ENCODE measurements around the gene GTF3C1. TPM values are rescaled to one million over a fixed set of nuclear protein-coding genes. Genes with fewer than 3 reads are reported as not detected.
"Not testable (repeated sequence)": the region's sequence is repeated elsewhere in the genome, so short reads cannot be mapped to it uniquely, and the experiment has no call there.

The GTF3C1 gene
- total RNA-seq, 1 donor from 2014 or later: 60.1 TPM

DNA sequence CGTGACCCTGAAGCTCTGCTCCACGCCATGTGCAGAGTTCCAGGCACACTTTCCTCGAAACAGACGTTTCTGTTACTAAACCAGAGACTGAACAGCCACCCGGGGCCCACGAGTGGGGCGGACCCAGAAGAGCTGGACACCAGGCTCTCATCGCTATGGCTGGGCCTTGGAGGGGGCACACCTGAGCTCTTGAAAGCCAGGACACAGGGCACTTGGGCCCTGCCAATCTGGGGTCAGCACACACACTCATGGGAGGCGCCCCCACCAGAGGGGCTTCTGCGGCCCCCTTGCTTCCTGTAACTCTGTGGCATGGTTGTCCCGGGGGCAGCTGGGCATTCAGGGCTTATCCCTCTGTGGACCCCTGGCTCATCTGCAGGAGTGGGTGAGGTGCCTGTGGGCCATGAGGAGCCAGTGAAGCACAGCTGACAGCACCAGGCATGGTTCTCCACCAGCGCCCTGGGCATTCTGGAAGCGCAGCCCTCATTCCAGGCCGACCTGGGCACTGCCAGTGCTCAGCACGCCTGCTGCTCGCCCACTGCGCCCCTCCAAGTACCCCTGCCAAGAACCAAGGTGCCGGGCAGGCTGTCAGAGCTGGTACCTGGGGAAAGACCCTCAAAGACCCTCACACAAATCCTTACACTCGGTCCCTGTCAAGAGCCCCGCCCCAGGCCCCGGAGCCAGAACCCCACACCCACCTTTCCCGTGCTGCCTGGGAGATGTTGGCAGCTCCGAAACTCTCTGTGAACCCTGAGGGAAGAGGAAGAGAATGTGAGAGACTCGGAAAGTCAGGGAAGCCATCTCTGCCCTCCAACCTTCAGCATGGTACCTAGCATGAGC, 86.6 kb downstream of the GTF3C1 start:
- no peak for DNase-seq (ENCODE audit: low read depth in 2 of 2)

GRCh38 chr16:27462200-27462845, 87.4 kb downstream of the GTF3C1 start:
- no peak for DNase-seq (ENCODE audit: low read depth in 2 of 2)

GRCh38 chr16:27461483-27462171, 88.1 kb downstream of the GTF3C1 start:
- peak; percentile 63 to 83 for DNase-seq (ENCODE audit: low read depth in 2 of 2)

- peak in 1 of 2 donors; percentile 29 for DNase-seq (ENCODE audit: low read depth in 2 of 2)
These were observed 88.8 kb downstream of the GTF3C1 start for GRCh38 chr16:27460663-27461482.

GRCh38 chr16:27460213-27460612, 89.5 kb downstream of the GTF3C1 start:
- no peak for DNase-seq (ENCODE audit: low read depth in 2 of 2)

DNA sequence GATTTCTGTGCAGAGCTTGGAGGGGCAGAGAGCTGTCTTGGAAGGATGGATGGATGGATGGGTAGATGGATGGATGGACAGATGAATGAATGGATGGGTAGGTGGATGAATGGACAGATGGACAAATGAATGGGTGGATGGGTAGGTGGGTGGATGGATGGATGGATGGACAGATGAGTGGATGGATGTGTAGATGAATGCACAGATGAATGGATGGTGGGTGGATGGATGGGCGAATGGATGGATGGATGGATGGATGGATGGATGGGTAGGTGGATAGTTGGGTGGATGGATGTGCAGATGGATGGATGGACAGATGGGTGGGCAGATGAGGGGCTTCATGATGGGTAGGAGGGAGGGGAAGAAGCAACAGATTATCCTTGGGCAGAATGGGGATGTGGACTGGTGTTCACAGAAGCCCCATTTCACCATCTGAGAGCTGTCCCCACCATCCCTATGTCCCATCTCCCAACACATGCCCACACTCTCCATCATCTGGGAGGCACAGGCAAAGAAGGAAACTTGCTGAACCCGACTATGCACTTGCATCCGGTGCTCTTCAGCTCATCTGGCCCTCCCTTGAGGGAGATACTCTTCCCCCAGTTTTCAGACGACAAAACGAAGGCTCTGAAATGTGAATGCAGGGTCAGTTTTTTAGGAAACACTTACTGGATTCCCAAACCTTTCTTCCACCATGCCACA, 90.6 kb downstream of the GTF3C1 start:
- no peak for DNase-seq (ENCODE audit: low read depth in 2 of 2)

DNA sequence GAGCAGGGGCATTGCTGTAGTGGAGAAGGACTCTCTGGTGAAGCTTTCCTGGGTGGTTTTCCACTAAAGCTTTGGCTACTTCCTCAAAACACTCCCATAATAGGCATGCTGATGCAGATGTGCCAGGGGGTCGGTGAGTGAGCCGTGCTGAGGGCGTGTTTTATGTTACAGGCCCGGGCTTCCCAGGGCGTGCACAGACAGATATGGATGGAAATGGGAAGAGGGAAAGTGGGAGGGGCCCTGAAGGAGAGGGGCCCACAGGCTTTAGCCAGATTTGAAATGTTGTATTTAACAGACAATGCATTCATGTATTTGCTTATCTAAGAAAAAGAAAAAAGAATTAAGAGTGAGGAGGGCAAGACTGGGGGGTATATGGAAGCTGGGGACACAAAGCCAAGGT, 91.5 kb downstream of the GTF3C1 start:
- DNase-seq (ENCODE audit: low read depth in 2 of 2): no peak

DNA sequence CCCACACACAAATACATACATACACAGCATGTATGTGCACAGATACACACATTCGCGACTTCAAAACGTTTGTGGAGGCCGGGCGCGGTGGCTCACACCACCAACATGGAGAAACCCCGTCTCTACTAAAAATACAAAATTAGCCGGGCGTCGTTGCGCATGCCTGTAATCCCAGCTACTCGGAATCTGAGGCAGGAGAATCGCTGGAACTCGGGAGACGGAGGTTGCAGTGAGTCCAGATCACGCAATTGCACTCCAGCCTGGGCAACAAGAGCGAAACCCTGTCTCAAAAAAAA, 92.2 kb downstream of the GTF3C1 start:
- not testable (repeated sequence) for DNase-seq (ENCODE audit: low read depth in 2 of 2)

DNA sequence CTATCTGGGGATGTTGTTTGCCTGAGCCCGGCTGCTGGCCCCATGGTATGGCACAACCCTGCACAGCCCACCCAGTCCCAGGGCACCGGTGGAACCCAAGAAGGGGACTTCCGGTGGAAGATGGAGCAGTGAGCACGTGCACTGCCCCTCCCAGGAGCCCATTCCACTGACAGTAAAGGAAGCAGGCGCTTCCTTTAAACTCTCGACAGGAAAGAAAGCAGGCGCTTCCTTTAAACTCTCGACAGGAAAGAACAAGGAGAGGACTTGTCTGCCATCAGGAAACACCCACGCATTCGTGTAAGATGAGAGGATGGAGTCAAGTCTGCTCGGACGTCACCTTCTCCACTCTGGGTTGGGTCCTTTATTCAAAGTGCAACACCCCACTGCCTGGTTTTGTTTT, 94.0 kb downstream of the GTF3C1 start:
- peak; percentile 44 to 78 for DNase-seq (ENCODE audit: low read depth in 2 of 2)

GRCh38 chr16:27453494-27453825, 96.3 kb downstream of the GTF3C1 start:
- DNase-seq (ENCODE audit: low read depth in 2 of 2): no peak

- no peak for DNase-seq (ENCODE audit: low read depth in 2 of 2)
These were observed 96.9 kb downstream of the GTF3C1 start for GRCh38 chr16:27452569-27453493.

DNA sequence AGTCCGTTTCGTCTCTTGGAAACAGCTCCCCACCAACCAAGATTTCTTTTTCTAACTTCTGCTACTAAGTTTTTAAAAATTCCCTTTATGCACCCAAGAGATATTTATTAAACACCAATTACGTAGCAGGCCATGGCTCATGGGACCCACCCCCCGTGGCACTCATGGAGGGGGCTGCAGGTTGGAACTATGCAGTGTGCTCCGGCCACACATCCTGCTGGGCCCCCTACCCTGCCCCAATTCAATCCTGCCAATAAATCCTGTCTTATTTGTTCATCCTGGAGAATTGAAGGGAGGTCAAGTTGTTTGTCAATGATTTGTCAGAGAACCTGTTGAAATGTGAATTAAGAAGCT, 99.5 kb downstream of the GTF3C1 start:
- no peak for DNase-seq (ENCODE audit: low read depth in 2 of 2)

DNA sequence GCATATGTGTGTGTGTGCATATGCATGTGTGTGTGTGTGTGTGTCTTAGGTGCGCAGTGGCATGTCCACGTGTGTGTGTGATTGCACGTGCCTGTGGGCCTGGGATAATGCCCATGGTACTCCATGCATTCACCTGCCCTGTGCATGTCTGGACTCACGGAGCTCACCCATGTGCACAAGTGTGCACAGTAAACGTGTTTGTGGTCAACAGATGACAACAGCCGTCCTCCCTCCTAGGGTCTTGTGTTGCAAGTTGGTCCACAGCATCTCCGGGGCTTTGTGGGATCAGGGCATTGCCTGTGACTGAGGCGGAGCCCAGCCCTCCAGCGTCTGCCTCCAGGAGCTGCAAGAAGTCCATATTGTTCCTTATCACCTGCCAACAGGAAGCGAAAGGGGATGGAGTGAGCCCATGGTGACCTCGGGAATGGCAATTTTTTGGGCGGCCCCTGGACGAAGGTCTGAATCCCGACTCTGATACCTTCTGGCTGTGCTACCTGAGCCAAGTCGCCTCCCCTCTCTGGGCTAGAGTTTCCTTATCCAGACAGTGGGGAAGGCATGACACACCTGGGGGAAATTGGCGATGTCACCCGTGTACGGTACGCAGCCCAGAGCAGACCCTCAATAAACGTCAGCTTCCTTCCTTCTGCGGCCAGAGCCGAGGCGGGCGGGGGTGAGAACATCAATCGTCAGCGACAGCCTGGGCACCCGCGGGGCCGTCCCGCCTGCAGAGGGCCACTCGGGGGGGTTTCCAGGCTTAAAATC, 100.1 kb downstream of the GTF3C1 start:
- peak; percentile 31 to 56 for DNase-seq (ENCODE audit: low read depth in 2 of 2)

DNA sequence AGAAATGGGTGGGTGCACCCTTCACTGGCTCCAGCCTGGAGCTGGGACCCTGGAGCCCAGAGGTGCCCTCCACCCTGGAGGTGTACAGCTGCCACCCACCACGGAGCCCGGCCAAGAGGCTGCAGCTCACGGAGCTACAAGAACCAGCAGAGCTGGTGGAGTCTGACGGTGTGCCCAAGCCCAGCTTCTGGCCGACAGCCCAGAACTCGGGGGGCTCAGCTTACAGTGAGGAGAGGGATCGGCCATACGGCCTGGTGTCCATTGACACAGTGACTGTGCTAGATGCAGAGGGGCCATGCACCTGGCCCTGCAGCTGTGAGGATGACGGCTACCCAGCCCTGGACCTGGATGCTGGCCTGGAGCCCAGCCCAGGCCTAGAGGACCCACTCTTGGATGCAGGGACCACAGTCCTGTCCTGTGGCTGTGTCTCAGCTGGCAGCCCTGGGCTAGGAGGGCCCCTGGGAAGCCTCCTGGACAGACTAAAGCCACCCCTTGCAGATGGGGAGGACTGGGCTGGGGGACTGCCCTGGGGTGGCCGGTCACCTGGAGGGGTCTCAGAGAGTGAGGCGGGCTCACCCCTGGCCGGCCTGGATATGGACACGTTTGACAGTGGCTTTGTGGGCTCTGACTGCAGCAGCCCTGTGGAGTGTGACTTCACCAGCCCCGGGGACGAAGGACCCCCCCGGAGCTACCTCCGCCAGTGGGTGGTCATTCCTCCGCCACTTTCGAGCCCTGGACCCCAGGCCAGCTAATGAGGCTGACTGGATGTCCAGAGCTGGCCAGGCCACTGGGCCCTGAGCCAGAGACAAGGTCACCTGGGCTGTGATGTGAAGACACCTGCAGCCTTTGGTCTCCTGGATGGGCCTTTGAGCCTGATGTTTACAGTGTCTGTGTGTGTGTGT, 100.9 kb downstream of the GTF3C1 start:
- DNase-seq (ENCODE audit: low read depth in 2 of 2): no peak

- no peak for DNase-seq (ENCODE audit: low read depth in 2 of 2)
These were observed 102.4 kb downstream of the GTF3C1 start for GRCh38 chr16:27447301-27447700.

- DNase-seq (ENCODE audit: low read depth in 2 of 2): no peak
These were observed 103.0 kb downstream of the GTF3C1 start for GRCh38 chr16:27446721-27447120.

GRCh38 chr16:27445502-27446175, 104.1 kb downstream of the GTF3C1 start:
- DNase-seq (ENCODE audit: low read depth in 2 of 2): no peak

GRCh38 chr16:27444470-27444869, 105.2 kb downstream of the GTF3C1 start:
- no peak for DNase-seq (ENCODE audit: low read depth in 2 of 2)

Data from lung microvascular endothelial cell (primary cell).